ENCODE measurements around the gene MYCL. TPM values are rescaled to one million over a fixed set of nuclear protein-coding genes. Genes with fewer than 3 reads are reported as not detected.

Gene MYCL
- total RNA-seq, 1 experiment from 2014 or later, result 2.0 TPM

GRCh38 chr1:39857126-39857878 lies 44.4 kb downstream of the MYCL start:
- Histone ChIP-seq H3K4me3 (ENCODE audit: low read depth in 2 of 2, low read length in 2 of 2) (no peak overlapping the region), H3K27ac (ENCODE audit: low read length) (no peak overlapping the region), H3K9me3 (ENCODE audit: control insufficient read depth, insufficient read depth, low read depth, low read length) (no peaks in the 10 kb centered on the region), H3K27me3 (ENCODE audit: control insufficient read depth, insufficient read depth, low read length) (no peaks in the 10 kb centered on the region), H3K4me1 (ENCODE audit: control insufficient read depth, insufficient read depth, low read length) (peaks cover 7% of the 10 kb centered on the region), H3K36me3 (ENCODE audit: control insufficient read depth, insufficient read depth, low read length) (peaks cover 10% of the 10 kb centered on the region)
- ChIA-PET POLR2A (no interaction called here), CTCF (no interaction called here)
- ATAC-seq (no peak), DNase-seq (ENCODE audit: low read depth, low spot score) (no peak)
- intact Hi-C loops (cut with micrococcal nuclease; ENCODE audit: unreplicated experiment), result no loop called here
- no TSS peak for BruUV-seq (replicated peaks)
- TF ChIP-seq, protein P1, sequence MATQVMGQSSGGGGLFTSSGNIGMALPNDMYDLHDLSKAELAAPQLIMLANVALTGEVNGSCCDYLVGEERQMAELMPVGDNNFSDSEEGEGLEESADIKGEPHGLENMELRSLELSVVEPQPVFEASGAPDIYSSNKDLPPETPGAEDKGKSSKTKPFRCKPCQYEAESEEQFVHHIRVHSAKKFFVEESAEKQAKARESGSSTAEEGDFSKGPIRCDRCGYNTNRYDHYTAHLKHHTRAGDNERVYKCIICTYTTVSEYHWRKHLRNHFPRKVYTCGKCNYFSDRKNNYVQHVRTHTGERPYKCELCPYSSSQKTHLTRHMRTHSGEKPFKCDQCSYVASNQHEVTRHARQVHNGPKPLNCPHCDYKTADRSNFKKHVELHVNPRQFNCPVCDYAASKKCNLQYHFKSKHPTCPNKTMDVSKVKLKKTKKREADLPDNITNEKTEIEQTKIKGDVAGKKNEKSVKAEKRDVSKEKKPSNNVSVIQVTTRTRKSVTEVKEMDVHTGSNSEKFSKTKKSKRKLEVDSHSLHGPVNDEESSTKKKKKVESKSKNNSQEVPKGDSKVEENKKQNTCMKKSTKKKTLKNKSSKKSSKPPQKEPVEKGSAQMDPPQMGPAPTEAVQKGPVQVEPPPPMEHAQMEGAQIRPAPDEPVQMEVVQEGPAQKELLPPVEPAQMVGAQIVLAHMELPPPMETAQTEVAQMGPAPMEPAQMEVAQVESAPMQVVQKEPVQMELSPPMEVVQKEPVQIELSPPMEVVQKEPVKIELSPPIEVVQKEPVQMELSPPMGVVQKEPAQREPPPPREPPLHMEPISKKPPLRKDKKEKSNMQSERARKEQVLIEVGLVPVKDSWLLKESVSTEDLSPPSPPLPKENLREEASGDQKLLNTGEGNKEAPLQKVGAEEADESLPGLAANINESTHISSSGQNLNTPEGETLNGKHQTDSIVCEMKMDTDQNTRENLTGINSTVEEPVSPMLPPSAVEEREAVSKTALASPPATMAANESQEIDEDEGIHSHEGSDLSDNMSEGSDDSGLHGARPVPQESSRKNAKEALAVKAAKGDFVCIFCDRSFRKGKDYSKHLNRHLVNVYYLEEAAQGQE (IDR thresholded peaks at IDR 0.05; ENCODE audit: insufficient read depth in 1 of 2, low read depth in 2 of 2, low read length in 1 of 2), result no peak
- no peak for TF ChIP-seq CTCF (IDR thresholded peaks at IDR 0.05)
- no peak for TF ChIP-seq SIN3A (IDR thresholded peaks at IDR 0.05; ENCODE audit: borderline replicate concordance, insufficient read depth, low read depth, low read length)
- no peak for TF ChIP-seq POLR2AphosphoS5 (IDR thresholded peaks at IDR 0.05; ENCODE audit: low read depth, low read length)
- no peak for TF ChIP-seq TCF7L2 (IDR thresholded peaks at IDR 0.05; ENCODE audit: low read depth, low read length)
- in situ Hi-C loops (cut with HindIII; ENCODE audit: low pct_unique_long_range_greater_than_20kb, low sequenced_read_pairs), result no loop called here

- ATAC-seq, result no peak
- TF ChIP-seq, protein P1 (IDR thresholded peaks at IDR 0.05; ENCODE audit: insufficient read depth in 1 of 2, low read depth in 2 of 2, low read length in 1 of 2), result no peak
- TF ChIP-seq TCF7L2 (IDR thresholded peaks at IDR 0.05; ENCODE audit: low read depth, low read length) (no peak), SIN3A (IDR thresholded peaks at IDR 0.05; ENCODE audit: borderline replicate concordance, insufficient read depth, low read depth, low read length) (no peak), CTCF (IDR thresholded peaks at IDR 0.05) (no peak), POLR2AphosphoS5 (IDR thresholded peaks at IDR 0.05; ENCODE audit: low read depth, low read length) (no peak)
- intact Hi-C loops (cut with micrococcal nuclease; ENCODE audit: unreplicated experiment), result no loop called here
- Histone ChIP-seq H3K4me1 (ENCODE audit: control insufficient read depth, insufficient read depth, low read length) (peaks cover 11% of the 10 kb centered on the region), H3K27me3 (ENCODE audit: control insufficient read depth, insufficient read depth, low read length) (no peaks in the 10 kb centered on the region), H3K27ac (ENCODE audit: low read length) (no peak overlapping the region), H3K4me3 (ENCODE audit: low read depth in 2 of 2, low read length in 2 of 2) (no peak overlapping the region), H3K9me3 (ENCODE audit: control insufficient read depth, insufficient read depth, low read depth, low read length) (no peaks in the 10 kb centered on the region), H3K36me3 (ENCODE audit: control insufficient read depth, insufficient read depth, low read length) (peaks cover 10% of the 10 kb centered on the region)
- CTCF ChIA-PET, result no interaction called here
- no TSS peak for BruUV-seq (replicated peaks)
- POLR2A ChIA-PET, result no interaction called here
- in situ Hi-C loops (cut with HindIII; ENCODE audit: low pct_unique_long_range_greater_than_20kb, low sequenced_read_pairs), result no loop called here
- DNase-seq (ENCODE audit: low read depth, low spot score), result no peak
These were observed 47.0 kb downstream of the MYCL start for GRCh38 chr1:39854738-39855137.

Measured in Panc1 (cell line).